DMS79 (cell line): Measurements from ENCODE around the gene CHAF1A.
A peak's percentile ranks its signal among the peaks of the same experiment; 100 is the strongest.

Experiments used
- DNase-seq: peaks from one replicate; lab custom pipeline; 2025; lab: John Stamatoyannopoulos, UW

The CHAF1A gene

GRCh38 chr19:4402171-4403004, at the start of gene CHAF1A:
Gene CHAF1A (plus strand): TSS chr19:4402640. CDS start chr19:4402763, 123 bp downstream.
- peak; percentile 99 for DNase-seq

- DNase-seq = no peak
Measured at GRCh38 chr19:4352701-4353121, 49.7 kb upstream of the CHAF1A start.

- DNase-seq = no peak
Measured at GRCh38 chr19:4354282-4354681, 48.2 kb upstream of the CHAF1A start.

- DNase-seq = no peak
Measured at GRCh38 chr19:4354897-4355296, 47.5 kb upstream of the CHAF1A start.

- no peak for DNase-seq
Measured at GRCh38 chr19:4357095-4357797, 45.2 kb upstream of the CHAF1A start.

- DNase-seq = no peak
Measured at GRCh38 chr19:4357921-4358326, 44.5 kb upstream of the CHAF1A start.

- DNase-seq = no peak
Measured at GRCh38 chr19:4358709-4359626, 43.5 kb upstream of the CHAF1A start.

GRCh38 chr19:4359627-4360000, 42.8 kb upstream of the CHAF1A start:
- DNase-seq = no peak

GRCh38 chr19:4360081-4360569, 42.3 kb upstream of the CHAF1A start:
- DNase-seq = no peak

- DNase-seq = no peak
Measured at GRCh38 chr19:4360641-4361151, 41.7 kb upstream of the CHAF1A start.

GRCh38 chr19:4361152-4362046, 41.0 kb upstream of the CHAF1A start:
- DNase-seq = no peak

GRCh38 chr19:4362101-4362828, 40.2 kb upstream of the CHAF1A start:
- DNase-seq = no peak

GRCh38 chr19:4362831-4363545, 39.5 kb upstream of the CHAF1A start:
- DNase-seq = no peak

- DNase-seq = no peak
Measured at GRCh38 chr19:4363571-4364304, 38.7 kb upstream of the CHAF1A start.

GRCh38 chr19:4365341-4365740, 37.1 kb upstream of the CHAF1A start:
- no peak for DNase-seq

GRCh38 chr19:4365791-4366665, 36.4 kb upstream of the CHAF1A start:
- DNase-seq = no peak

- no peak for DNase-seq
Measured at GRCh38 chr19:4366666-4367335, 35.6 kb upstream of the CHAF1A start.
